Fibroblast of the aortic adventitia (primary cell): ENCODE results near the gene RAB43. TPM values are rescaled to one million over a fixed set of nuclear protein-coding genes. Genes with fewer than 3 reads are reported as not detected.

ENCODE experiments used
- DNase-seq: peaks from one replicate; pipeline ENCODE4 v3.0.0-alpha.2; 2010; ENCODE audit warnings: low read depth
- H3K4me3 ChIP-seq: 2 replicates; pipeline ENCODE4 v1.5.1; 2011; ENCODE audit warnings: low read depth, mild to moderate bottlenecking, control low read depth, low read length, moderate library complexity
- CTCF ChIP-seq: IDR thresholded peaks from 2 replicates; pipeline ENCODE4 v1.5.1; 2011; ENCODE audit warnings: mild to moderate bottlenecking, low read length, control low read depth, inconsistent platforms; ENCODE audit not compliant: insufficient read depth
- total RNA-seq: library from RNA; depleted of rRNA; stranded (reverse); fragments of >200 nt; gene quantifications from 2 replicates; pipeline ENCODE4 v1.2.3, GENCODE V29; 2012; ENCODE audit warnings: low replicate concordance

Gene RAB43
- total RNA-seq, 1 donor = 5.1 TPM

DNA sequence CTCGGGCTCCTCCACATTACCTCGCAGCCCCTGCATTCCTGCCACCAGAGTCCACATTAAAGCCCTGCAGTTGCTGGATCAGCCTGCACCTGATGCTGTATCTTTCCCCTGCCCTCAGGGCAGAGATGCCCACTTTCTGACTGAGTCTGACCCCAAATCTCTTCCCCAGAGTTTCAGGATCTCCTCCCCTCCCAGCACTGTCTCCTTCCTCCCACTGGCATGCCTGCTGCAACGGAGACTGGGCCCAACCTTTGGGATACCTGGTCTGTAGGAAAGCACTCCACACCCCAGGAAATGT is 81.6 kb downstream of the RAB43 start:
- TF ChIP-seq CTCF = no peak
- DNase-seq = no peak
- no peak overlapping the region for H3K4me3 ChIP-seq

- TF ChIP-seq CTCF = no peak
- no peak for DNase-seq
- H3K4me3 ChIP-seq = no peak overlapping the region
These were observed 82.1 kb downstream of the RAB43 start for GRCh38 chr3:129039271-129040038.

GRCh38 chr3:129038121-129038855 is 83.3 kb downstream of the RAB43 start:
- H3K4me3 ChIP-seq = no peak overlapping the region
- TF ChIP-seq CTCF = no peak
- no peak for DNase-seq

Other genes with a start within 250 kb of the RAB43 start
- 40.9 and 46.0 TPM in 2 replicates for gene ACAD9, start 242.2 kb downstream of the RAB43 start, total RNA-seq
- gene CFAP92, start 127.7 kb downstream of the RAB43 start, total RNA-seq = 0.49 TPM in 1 of 2 replicates, not detected in the other
- gene EFCC1, start 120.5 kb downstream of the RAB43 start, total RNA-seq = not detected in 2 replicates
- gene GP9, start 61.0 kb downstream of the RAB43 start, total RNA-seq = not detected in 2 replicates
- 20.6 and 51.0 TPM in 2 replicates for gene ISY1, start 39.3 kb upstream of the RAB43 start, total RNA-seq
- gene CNBP, start 62.1 kb upstream of the RAB43 start, total RNA-seq = 286 and 295 TPM in 2 replicates
- gene COPG1, start 127.8 kb upstream of the RAB43 start, total RNA-seq = 235 and 371 TPM in 2 replicates
- gene HMCES, start 157.1 kb upstream of the RAB43 start, total RNA-seq = 9.2 and 11.1 TPM in 2 replicates